ENCODE data around the gene LGALS9B.
"Not testable (repeated sequence)": the region's sequence is repeated elsewhere in the genome, so short reads cannot be mapped to it uniquely, and the experiment has no call there.

DNA sequence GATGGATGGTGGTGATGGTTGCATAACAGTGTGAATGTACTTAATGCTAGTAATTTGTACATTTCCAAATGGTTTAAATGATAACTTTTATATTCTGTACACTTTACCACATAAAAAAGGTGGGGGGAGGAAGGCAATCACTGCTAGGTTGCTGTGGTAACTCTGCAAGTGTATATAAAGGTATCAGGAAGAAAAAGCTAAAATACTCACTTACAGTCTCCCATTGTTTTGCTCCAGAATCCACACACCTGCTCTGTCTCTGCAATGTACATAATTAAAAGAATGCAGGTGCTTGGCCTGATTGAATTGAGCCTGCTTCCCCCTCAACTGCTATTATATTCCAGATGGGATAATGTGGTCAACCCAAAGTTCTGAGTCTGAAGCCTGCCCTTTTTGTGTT lies 6.7 kb upstream of the LGALS9B start:
- TF ChIP-seq, protein P1, sequence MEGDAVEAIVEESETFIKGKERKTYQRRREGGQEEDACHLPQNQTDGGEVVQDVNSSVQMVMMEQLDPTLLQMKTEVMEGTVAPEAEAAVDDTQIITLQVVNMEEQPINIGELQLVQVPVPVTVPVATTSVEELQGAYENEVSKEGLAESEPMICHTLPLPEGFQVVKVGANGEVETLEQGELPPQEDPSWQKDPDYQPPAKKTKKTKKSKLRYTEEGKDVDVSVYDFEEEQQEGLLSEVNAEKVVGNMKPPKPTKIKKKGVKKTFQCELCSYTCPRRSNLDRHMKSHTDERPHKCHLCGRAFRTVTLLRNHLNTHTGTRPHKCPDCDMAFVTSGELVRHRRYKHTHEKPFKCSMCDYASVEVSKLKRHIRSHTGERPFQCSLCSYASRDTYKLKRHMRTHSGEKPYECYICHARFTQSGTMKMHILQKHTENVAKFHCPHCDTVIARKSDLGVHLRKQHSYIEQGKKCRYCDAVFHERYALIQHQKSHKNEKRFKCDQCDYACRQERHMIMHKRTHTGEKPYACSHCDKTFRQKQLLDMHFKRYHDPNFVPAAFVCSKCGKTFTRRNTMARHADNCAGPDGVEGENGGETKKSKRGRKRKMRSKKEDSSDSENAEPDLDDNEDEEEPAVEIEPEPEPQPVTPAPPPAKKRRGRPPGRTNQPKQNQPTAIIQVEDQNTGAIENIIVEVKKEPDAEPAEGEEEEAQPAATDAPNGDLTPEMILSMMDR (IDR thresholded peaks at IDR 0.05): not testable (repeated sequence)
- not testable (repeated sequence) for TF ChIP-seq EP300 (IDR thresholded peaks at IDR 0.05)
